Naive thymus-derived CD4-positive, alpha-beta T cell (primary cell): Measurements from ENCODE around the gene FGD4. TPM values are rescaled to one million over a fixed set of nuclear protein-coding genes. Genes with fewer than 3 reads are reported as not detected.
A peak's percentile ranks its signal among the peaks of the same experiment; 100 is the strongest.

Source experiments
- ATAC-seq: fragments of 150-1000 bp; cut with Tn5 transposase; 2 replicates; pipeline ENCODE4 v1.10.0; 2021; ENCODE audit warnings: mild to moderate bottlenecking, moderate library complexity
- CTCF ChIA-PET: fragments of 350-600 bp; sonication (Branson Sonifier 250); formaldehyde crosslinking; loops from one replicate; lab custom pipeline; 2021; ENCODE audit warnings: antibody characterized with exemption; lab: Charles Lee
- POLR2A ChIA-PET: fragments of 350-600 bp; sonication (Branson Sonifier 250); formaldehyde crosslinking; loops from one replicate; lab custom pipeline; 2021; ENCODE audit warnings: antibody characterized with exemption, inconsistent platforms; lab: Charles Lee
- DNase-seq, 9 donors: peaks; one replicate each; pipeline versions ENCODE4 v3.0.0 to v3.0.0-alpha.2; 2020 to 2022; ENCODE audit warnings: mixed read lengths in 1 of 9
- H3K27ac ChIP-seq: one replicate; pipeline ENCODE4 v1.7.0; 2013; ENCODE audit warnings: mild to moderate bottlenecking, low read depth, low read length, moderate library complexity
- H3K27me3 ChIP-seq, 2 donors: one replicate each; pipeline ENCODE4 v1.7.0; 2013; ENCODE audit warnings: low read length in 2 of 2, mild to moderate bottlenecking in 2 of 2, moderate library complexity in 2 of 2; ENCODE audit not compliant: control insufficient read depth in 2 of 2, insufficient read depth in 2 of 2
- H3K36me3 ChIP-seq, 3 experiments: 1 replicate in 2 of 3; 2 replicates in 1 of 3; pipeline ENCODE4 v1.7.0; 2013; ENCODE audit warnings: low read length in 3 of 3, mild to moderate bottlenecking in 3 of 3, moderate library complexity in 1 of 3; ENCODE audit not compliant: insufficient read depth in 3 of 3, control insufficient read depth in 2 of 3
- H3K4me1 ChIP-seq, 2 donors: one replicate each; pipeline ENCODE4 v1.7.0; 2013; ENCODE audit warnings: low read length in 2 of 2, mild to moderate bottlenecking in 2 of 2, moderate library complexity in 1 of 2; ENCODE audit not compliant: control insufficient read depth in 2 of 2, insufficient read depth in 2 of 2
- H3K4me3 ChIP-seq: 2 replicates; pipeline ENCODE4 v1.7.0; 2013; ENCODE audit warnings: mild to moderate bottlenecking, low read length
- H3K9me3 ChIP-seq, 3 experiments: 1 replicate in 2 of 3; 2 replicates in 1 of 3; pipeline ENCODE4 v1.7.0; 2013; ENCODE audit warnings: low read length in 3 of 3; ENCODE audit not compliant: control insufficient read depth in 2 of 3
- H3K27ac Mint-ChIP-seq, 9 donors: one replicate each; pipeline ENCODE4 v1.8.0; 2020 to 2022; ENCODE audit warnings: mixed read lengths in 9 of 9, mild to moderate bottlenecking in 8 of 9, moderate library complexity in 5 of 9, inconsistent platforms in 2 of 9
- H3K27me3 Mint-ChIP-seq, 5 donors: one replicate each; pipeline ENCODE4 v1.8.0; 2021 to 2022; ENCODE audit warnings: mixed read lengths in 5 of 5, mild to moderate bottlenecking in 1 of 5
- H3K36me3 Mint-ChIP-seq, 5 donors: one replicate each; pipeline ENCODE4 v1.8.0; 2020 to 2022; ENCODE audit warnings: mixed read lengths in 5 of 5, mild to moderate bottlenecking in 3 of 5, inconsistent platforms in 1 of 5
- H3K4me1 Mint-ChIP-seq, 7 donors: one replicate each; pipeline ENCODE4 v1.8.0; 2020 to 2022; ENCODE audit warnings: mixed read lengths in 7 of 7, mild to moderate bottlenecking in 3 of 7, inconsistent platforms in 1 of 7
- H3K4me3 Mint-ChIP-seq, 10 donors: one replicate each; pipeline ENCODE4 v1.8.0; 2020 to 2022; ENCODE audit warnings: mild to moderate bottlenecking in 10 of 10, mixed read lengths in 10 of 10, moderate library complexity in 6 of 10, inconsistent platforms in 2 of 10
- H3K9me3 Mint-ChIP-seq, 11 donors: one replicate each; pipeline ENCODE4 v1.8.0; 2020 to 2022; ENCODE audit warnings: mixed read lengths in 11 of 11, mild to moderate bottlenecking in 4 of 11, inconsistent platforms in 1 of 11, moderate library complexity in 1 of 11
- intact Hi-C, 2 donors: fragments of 100-400 bp; cut with micrococcal nuclease; formaldehyde crosslinking; loops; one replicate each; pipeline ENCODE4 v1.15.1; 2023
- polyA plus RNA-seq, 2 donors: library from polyadenylated mRNA; unstranded; fragments of 300-500 nt; fragmentation: Illumina TruSeq; gene quantifications; one replicate each; pipeline ENCODE4 v1.2.3, GENCODE V29; 2021
- total RNA-seq, 6 experiments: library from RNA in 5 of 6; stranded (reverse) in 5 of 6; gene quantifications; 1 replicate in 5 of 6; 2 replicates in 1 of 6; pipeline ENCODE4 v1.2.3 and lab custom pipeline; 2021 to 2026

FGD4 gene
- total and polyA plus RNA-seq, 7 experiments from 2014 or later, result 0.12 to 13.7 (median 0.50) TPM; not detected in 1

- DNase-seq (no peak), ATAC-seq (no peak)
- no peak overlapping the region for H3K4me3 Mint-ChIP-seq
- Histone ChIP-seq H3K9me3 (no peaks in the 10 kb centered on the region), H3K27ac (no peak overlapping the region), H3K36me3 (no peaks in the 10 kb centered on the region), H3K4me1 (no peaks in the 10 kb centered on the region), H3K27me3 (peaks cover 0 to 3% of the 10 kb centered on the region in 2 donors), H3K4me3 (no peak overlapping the region)
- ChIA-PET POLR2A (no interaction called here), CTCF (no interaction called here)
- intact Hi-C loops, result no loop called here
- H3K27ac Mint-ChIP-seq, result no peak overlapping the region
- H3K36me3 Mint-ChIP-seq, result no peaks in the 10 kb centered on the region
- H3K9me3 Mint-ChIP-seq, result no peaks in the 10 kb centered on the region
- H3K27me3 Mint-ChIP-seq, result peaks cover 0 to 17% (median 7%) of the 10 kb centered on the region in 5 donors
- no peaks in the 10 kb centered on the region for H3K4me1 Mint-ChIP-seq
These were observed 91.4 kb downstream of the FGD4 start for GRCh38 chr12:32490801-32491200.

GRCh38 chr12:32493282-32493681 is 93.9 kb downstream of the FGD4 start:
- ATAC-seq (no peak), DNase-seq (no peak)
- Mint-ChIP-seq H3K27me3 (peaks cover 0 to 17% (median 4%) of the 10 kb centered on the region in 5 donors), H3K9me3 (no peaks in the 10 kb centered on the region), H3K36me3 (no peaks in the 10 kb centered on the region), H3K4me3 (no peak overlapping the region), H3K4me1 (peaks cover 0 to 4% (median 0%) of the 10 kb centered on the region in 7 donors), H3K27ac (no peak overlapping the region)
- Histone ChIP-seq H3K4me3 (no peak overlapping the region), H3K36me3 (no peaks in the 10 kb centered on the region), H3K27me3 (peaks cover 0 to 3% of the 10 kb centered on the region in 2 donors), H3K27ac (no peak overlapping the region), H3K4me1 (no peaks in the 10 kb centered on the region), H3K9me3 (no peaks in the 10 kb centered on the region)
- CTCF ChIA-PET, result no interaction called here
- intact Hi-C loops, result no loop called here
- POLR2A ChIA-PET, result no interaction called here

GRCh38 chr12:32494656-32495055 is 95.3 kb downstream of the FGD4 start:
- Mint-ChIP-seq H3K27ac (no peak overlapping the region), H3K9me3 (no peaks in the 10 kb centered on the region), H3K36me3 (no peaks in the 10 kb centered on the region), H3K4me1 (peaks cover 0 to 4% (median 0%) of the 10 kb centered on the region in 7 donors), H3K4me3 (no peak overlapping the region), H3K27me3 (peaks cover 0 to 12% (median 4%) of the 10 kb centered on the region in 5 donors)
- Histone ChIP-seq H3K4me1 (no peaks in the 10 kb centered on the region), H3K9me3 (no peaks in the 10 kb centered on the region), H3K4me3 (no peak overlapping the region), H3K27me3 (peaks cover 0 to 3% of the 10 kb centered on the region in 2 donors), H3K27ac (no peak overlapping the region), H3K36me3 (no peaks in the 10 kb centered on the region)
- POLR2A ChIA-PET, result no interaction called here
- CTCF ChIA-PET, result interaction anchor here (0.7 kb wide), 1 partner anchor 46 kb away, joined by 4 read pairs; no protein-coding TSS in a partner anchor
- intact Hi-C loops, result no loop called here
- ATAC-seq, result peak; percentile 22
- no peak for DNase-seq

- ChIA-PET CTCF (no interaction called here), POLR2A (no interaction called here)
- ATAC-seq, result no peak
- H3K27ac Mint-ChIP-seq, result no peak overlapping the region
- no peaks in the 10 kb centered on the region for H3K9me3 Mint-ChIP-seq
- no peaks in the 10 kb centered on the region for H3K36me3 Mint-ChIP-seq
- no peak for DNase-seq
- H3K4me3 Mint-ChIP-seq, result no peak overlapping the region
- H3K27me3 Mint-ChIP-seq, result peaks cover 0 to 4% (median 4%) of the 10 kb centered on the region in 5 donors
- Histone ChIP-seq H3K9me3 (no peaks in the 10 kb centered on the region), H3K27ac (no peak overlapping the region), H3K4me3 (no peak overlapping the region), H3K36me3 (no peaks in the 10 kb centered on the region), H3K27me3 (no peaks in the 10 kb centered on the region), H3K4me1 (no peaks in the 10 kb centered on the region)
- intact Hi-C loops, result no loop called here
- H3K4me1 Mint-ChIP-seq, result peaks cover 0 to 4% (median 0%) of the 10 kb centered on the region in 7 donors
These were observed 97.6 kb downstream of the FGD4 start for GRCh38 chr12:32496946-32497345.

- Histone ChIP-seq H3K4me1 (no peaks in the 10 kb centered on the region), H3K4me3 (no peak overlapping the region), H3K36me3 (no peaks in the 10 kb centered on the region), H3K9me3 (no peaks in the 10 kb centered on the region), H3K27ac (no peak overlapping the region), H3K27me3 (no peaks in the 10 kb centered on the region)
- Mint-ChIP-seq H3K27ac (no peak overlapping the region), H3K4me1 (peaks cover 0 to 4% (median 0%) of the 10 kb centered on the region in 7 donors), H3K4me3 (no peak overlapping the region), H3K9me3 (no peaks in the 10 kb centered on the region), H3K36me3 (no peaks in the 10 kb centered on the region), H3K27me3 (peaks cover 0 to 4% (median 2%) of the 10 kb centered on the region in 5 donors)
- CTCF ChIA-PET, result no interaction called here
- intact Hi-C loops, result no loop called here
- DNase-seq (no peak), ATAC-seq (peak; percentile 45)
- POLR2A ChIA-PET, result interaction anchor here (0.5 kb wide), 1 partner anchor 1225 kb away, joined by 3 read pairs; no protein-coding TSS in a partner anchor
These were observed 98.5 kb downstream of the FGD4 start for GRCh38 chr12:32497864-32498263.

GRCh38 chr12:32499048-32499447 is 99.7 kb downstream of the FGD4 start:
- DNase-seq (no peak), ATAC-seq (no peak)
- POLR2A ChIA-PET, result no interaction called here
- no peak overlapping the region for H3K4me3 ChIP-seq
- Mint-ChIP-seq H3K36me3 (no peaks in the 10 kb centered on the region), H3K4me3 (no peak overlapping the region), H3K27me3 (peaks cover 0 to 4% (median 0%) of the 10 kb centered on the region in 5 donors), H3K27ac (no peak overlapping the region), H3K9me3 (no peaks in the 10 kb centered on the region), H3K4me1 (peaks cover 0 to 4% (median 0%) of the 10 kb centered on the region in 7 donors)
- CTCF ChIA-PET, result no interaction called here
- no peaks in the 10 kb centered on the region for H3K4me1 ChIP-seq
- no peak overlapping the region for H3K27ac ChIP-seq
- no peaks in the 10 kb centered on the region for H3K36me3 ChIP-seq
- no peaks in the 10 kb centered on the region for H3K27me3 ChIP-seq
- intact Hi-C loops, result no loop called here
- no peaks in the 10 kb centered on the region for H3K9me3 ChIP-seq

- Histone ChIP-seq H3K4me3 (no peak overlapping the region), H3K9me3 (no peaks in the 10 kb centered on the region), H3K27ac (no peak overlapping the region), H3K36me3 (no peaks in the 10 kb centered on the region), H3K4me1 (no peaks in the 10 kb centered on the region), H3K27me3 (no peaks in the 10 kb centered on the region)
- Mint-ChIP-seq H3K27me3 (peaks cover 0 to 8% (median 0%) of the 10 kb centered on the region in 5 donors), H3K4me3 (no peak overlapping the region), H3K27ac (no peak overlapping the region), H3K36me3 (no peaks in the 10 kb centered on the region), H3K4me1 (peaks cover 0 to 4% (median 0%) of the 10 kb centered on the region in 7 donors), H3K9me3 (peaks cover 0 to 3% (median 0%) of the 10 kb centered on the region in 11 donors)
- intact Hi-C loops, result no loop called here
- POLR2A ChIA-PET, result no interaction called here
- CTCF ChIA-PET, result no interaction called here
- no peak for DNase-seq
- ATAC-seq, result no peak
These were observed 102.5 kb downstream of the FGD4 start for GRCh38 chr12:32501835-32502333.
